K562 (cell line): Measurements from ENCODE around the gene SFT2D2. TPM values are rescaled to one million over a fixed set of nuclear protein-coding genes. Genes with fewer than 3 reads are reported as not detected.

ENCODE experiments used
- GTF2E2 ChIP-seq: fragments of 200-800 bp; sonication (Bioruptor generic); IDR thresholded peaks from 2 replicates; pipeline ENCODE4 v1.6.1; 2016; ENCODE audit warnings: missing genetic modification characterization, missing compliant biosample characterization
- NR2C1 ChIP-seq, 2 experiments: fragments of 450-650 bp; IDR thresholded peaks; 2 replicates each; pipeline ENCODE4 v1.6.1; 2017; ENCODE audit warnings: mild to moderate bottlenecking in 2 of 2, antibody characterized with exemption in 1 of 2, inconsistent platforms in 1 of 2, missing compliant biosample characterization in 1 of 2, missing genetic modification characterization in 1 of 2
- polyA plus RNA-seq, 8 experiments: library from polyadenylated mRNA; depleted of rRNA in 4 of 8; stranded (reverse) in 5 of 8; unstranded in 3 of 8; fragments of >200 nt; fragmentation: Nextera tagmentation in 2 of 8; fragmentation: Illumina TruSeq in 1 of 8; extraction: Ambion mirVana in 2 of 8; extraction: Trizol in 1 of 8; gene quantifications; 2 replicates each; pipeline versions ENCODE4 v1.2.1 to v1.2.3, GENCODE V29; 2011 to 2014; ENCODE audit warnings: inconsistent platforms in 1 of 8, missing spikeins in 1 of 8
- small RNA-seq: library from RNA; depleted of rRNA; stranded (forward); fragments of <200 nt; gene quantifications from one replicate; pipeline ENCODE3, GENCODE V24; 2014
- total RNA-seq, 7 experiments: library from RNA; depleted of rRNA in 6 of 7; stranded (reverse); fragments of >200 nt in 6 of 7; fragmentation: Illumina TruSeq in 2 of 7; extraction: Trizol in 2 of 7; gene quantifications; 2 replicates each; pipeline versions ENCODE4 v1.2.1 to v1.2.3, GENCODE V29; 2011 to 2021; ENCODE audit warnings: low replicate concordance in 1 of 7

Gene SFT2D2
- total and polyA plus RNA-seq, 9 of the 15 experiments (the other 6 are each of a cell fraction or from before 2014, with no cell fraction given), result 3.4 to 50.1 (median 21.6) TPM

DNA sequence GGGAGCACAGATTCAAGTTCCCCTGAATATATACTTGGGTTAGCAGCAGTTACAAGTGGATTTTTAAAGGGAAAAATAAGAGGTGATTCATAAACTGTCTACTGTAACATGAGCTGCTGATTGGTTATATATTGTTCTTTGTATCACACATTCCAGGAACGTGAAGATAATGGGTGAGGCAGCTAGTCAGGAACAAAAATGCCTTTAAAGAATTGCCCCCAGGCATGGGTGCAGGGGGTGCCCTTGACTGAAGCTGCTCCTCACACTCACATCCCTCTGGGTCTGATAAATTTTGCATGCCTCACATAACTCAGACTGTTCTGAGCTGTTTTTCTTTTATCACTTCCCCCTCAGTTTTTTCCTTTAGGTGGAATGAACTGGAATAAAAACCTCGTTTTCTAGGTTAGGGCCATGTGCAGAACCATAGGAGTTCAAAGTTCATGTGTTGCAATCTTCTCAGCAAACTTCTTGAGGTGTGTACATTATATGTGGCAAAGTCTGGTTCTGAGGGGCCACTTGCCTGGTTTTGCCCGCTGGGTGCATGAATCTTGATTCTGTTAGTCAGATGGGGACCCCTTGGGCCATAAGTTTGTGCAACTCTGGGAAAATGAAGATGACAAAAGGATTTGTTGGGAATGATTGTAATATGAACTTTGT, 76.0 kb downstream of the SFT2D2 start (continued):
- TF ChIP-seq NR2C1 (IDR thresholded peaks at IDR 0.05) (peak; percentile 49; the same call in 1 of the 2 replicates), NR2C1 (tag; IDR thresholded peaks at IDR 0.05) (peak; percentile 58), GTF2E2 (tag) (no peak)

Small RNAs within 50 kb of the gene (small RNA-seq; reads per million reads assigned to genes)
- gene AL021397.1, result not detected
- gene RNU6-1310P, result not detected

Other genes starting within 250 kb of the SFT2D2 start
- 0.45 and 1.1 TPM in 2 replicates for gene GPR161, start 89.1 kb upstream of the SFT2D2 start, total RNA-seq (2014; rRNA removed)
- gene GPR161, start 89.1 kb upstream of the SFT2D2 start, total RNA-seq (2014; rRNA removed; fragmentation: Illumina TruSeq; extraction: Trizol), result 0.64 and 0.76 TPM in 2 replicates
- 0.68 and 1.0 TPM in 2 replicates for gene GPR161, start 89.1 kb upstream of the SFT2D2 start, total RNA-seq (2015; rRNA removed; fragmentation: Illumina TruSeq; extraction: Trizol)
- gene GPR161, start 89.1 kb upstream of the SFT2D2 start, total RNA-seq (2021), result 1.2 and 1.6 TPM in 2 replicates
- 2.4 and 3.2 TPM in 2 replicates for gene GPR161, start 89.1 kb upstream of the SFT2D2 start, polyA plus RNA-seq (2011; rRNA removed)
- gene GPR161, start 89.1 kb upstream of the SFT2D2 start, polyA plus RNA-seq (2014; fragmentation: Illumina TruSeq; extraction: Trizol), result 0.95 and 1.3 TPM in 2 replicates
- under 1 TPM; 0.15 to 0.18 TPM for gene GPR161, start 89.1 kb upstream of the SFT2D2 start, polyA plus RNA-seq (2014; fragmentation: Nextera tagmentation; extraction: Ambion mirVana)
- gene GPR161, start 89.1 kb upstream of the SFT2D2 start, polyA plus RNA-seq (2014; rRNA removed), result 0.73 and 1.1 TPM in 2 replicates
- gene TIPRL, start 47.0 kb upstream of the SFT2D2 start, total RNA-seq (2014; rRNA removed), result 41.4 and 52.1 TPM in 2 replicates
- 73.5 and 78.1 TPM in 2 replicates for gene TIPRL, start 47.0 kb upstream of the SFT2D2 start, total RNA-seq (2014; rRNA removed; fragmentation: Illumina TruSeq; extraction: Trizol)
- gene TIPRL, start 47.0 kb upstream of the SFT2D2 start, total RNA-seq (2015; rRNA removed; fragmentation: Illumina TruSeq; extraction: Trizol), result 71.1 and 81.7 TPM in 2 replicates
- gene TIPRL, start 47.0 kb upstream of the SFT2D2 start, total RNA-seq (2021), result 57.0 and 64.4 TPM in 2 replicates
- 44.9 and 69.9 TPM in 2 replicates for gene TIPRL, start 47.0 kb upstream of the SFT2D2 start, polyA plus RNA-seq (2011; rRNA removed)
- 50.7 and 60.1 TPM in 2 replicates for gene TIPRL, start 47.0 kb upstream of the SFT2D2 start, polyA plus RNA-seq (2014; fragmentation: Illumina TruSeq; extraction: Trizol)
- gene TIPRL, start 47.0 kb upstream of the SFT2D2 start, polyA plus RNA-seq (2014; fragmentation: Nextera tagmentation; extraction: Ambion mirVana), result 10 to 100 TPM; 87.0 to 90.2 TPM
- 54.8 and 63.2 TPM in 2 replicates for gene TIPRL, start 47.0 kb upstream of the SFT2D2 start, polyA plus RNA-seq (2014; rRNA removed)
- 0.32 and 0.98 TPM in 2 replicates for gene TBX19, start 54.9 kb downstream of the SFT2D2 start, total RNA-seq (2014; rRNA removed)
- gene TBX19, start 54.9 kb downstream of the SFT2D2 start, total RNA-seq (2014; rRNA removed; fragmentation: Illumina TruSeq; extraction: Trizol), result 0.95 and 1.1 TPM in 2 replicates
- 0.94 and 1.3 TPM in 2 replicates for gene TBX19, start 54.9 kb downstream of the SFT2D2 start, total RNA-seq (2015; rRNA removed; fragmentation: Illumina TruSeq; extraction: Trizol)
- 1.8 and 2.1 TPM in 2 replicates for gene TBX19, start 54.9 kb downstream of the SFT2D2 start, total RNA-seq (2021)
- 3.1 and 3.4 TPM in 2 replicates for gene TBX19, start 54.9 kb downstream of the SFT2D2 start, polyA plus RNA-seq (2011; rRNA removed)
- 1.9 TPM in 2 replicates for gene TBX19, start 54.9 kb downstream of the SFT2D2 start, polyA plus RNA-seq (2014; fragmentation: Illumina TruSeq; extraction: Trizol)
- under 1 TPM; 0.42 to 0.52 TPM for gene TBX19, start 54.9 kb downstream of the SFT2D2 start, polyA plus RNA-seq (2014; fragmentation: Nextera tagmentation; extraction: Ambion mirVana)
- gene TBX19, start 54.9 kb downstream of the SFT2D2 start, polyA plus RNA-seq (2014; rRNA removed), result 2.4 and 2.8 TPM in 2 replicates